Left ventricle myocardium inferior (tissue), 1 donor: Measurements from ENCODE around the gene NRG3. TPM values are rescaled to one million over a fixed set of nuclear protein-coding genes. Genes with fewer than 3 reads are reported as not detected.

Source experiments
- DNase-seq: peaks from one replicate; pipeline ENCODE4 v3.0.0-alpha.2; 2020
- H3K27ac ChIP-seq: fragments of 200-600 bp; replicated peaks from 2 replicates; pipeline ENCODE4 v1.8.0; 2021
- H3K27me3 ChIP-seq: fragments of 200-600 bp; 2 replicates; pipeline ENCODE4 v1.8.0; 2021; ENCODE audit warnings: low read depth
- H3K36me3 ChIP-seq: fragments of 200-600 bp; 2 replicates; pipeline ENCODE4 v1.8.0; 2021
- H3K4me1 ChIP-seq: fragments of 200-600 bp; 2 replicates; pipeline ENCODE4 v1.8.0; 2021
- H3K4me3 ChIP-seq: fragments of 200-600 bp; 2 replicates; pipeline ENCODE4 v1.8.0; 2021; ENCODE audit warnings: mild to moderate bottlenecking, moderate library complexity
- H3K9me3 ChIP-seq: fragments of 200-600 bp; replicated peaks from 2 replicates; pipeline ENCODE4 v1.8.0; 2021
- intact Hi-C: fragments of 100-400 bp; cut with micrococcal nuclease; formaldehyde crosslinking; loops from one replicate; pipeline ENCODE4 v1.11.0; 2022
- total RNA-seq: library from RNA; stranded (reverse); fragmentation: NEBNext Ultra II Directional; extraction: Animal tissue kit (Norgen Biotek cat#: 25700); gene quantifications from one replicate; pipeline ENCODE4 v1.2.1, GENCODE V29; 2021
- TF ChIP-seq, protein P1 (sequence below): fragments of 200-600 bp; IDR thresholded peaks from 2 replicates; pipeline ENCODE4 v1.8.0; 2021; ENCODE audit warnings: antibody characterized with exemption, mild to moderate bottlenecking, borderline replicate concordance
- donor health status: DM: no; HTN: yes; CAD: no; lungs with severe emphysema.

The NRG3 gene
- total RNA-seq, 1 donor from 2014 or later: 0.11 TPM

GRCh38 chr10:82221056-82221455, 346.1 kb downstream of the NRG3 start:
- H3K27ac ChIP-seq: no peak overlapping the region
- H3K36me3 ChIP-seq: no peaks in the 10 kb centered on the region
- no peak overlapping the region for H3K4me3 ChIP-seq
- no peaks in the 10 kb centered on the region for H3K9me3 ChIP-seq
- TF ChIP-seq, protein P1, sequence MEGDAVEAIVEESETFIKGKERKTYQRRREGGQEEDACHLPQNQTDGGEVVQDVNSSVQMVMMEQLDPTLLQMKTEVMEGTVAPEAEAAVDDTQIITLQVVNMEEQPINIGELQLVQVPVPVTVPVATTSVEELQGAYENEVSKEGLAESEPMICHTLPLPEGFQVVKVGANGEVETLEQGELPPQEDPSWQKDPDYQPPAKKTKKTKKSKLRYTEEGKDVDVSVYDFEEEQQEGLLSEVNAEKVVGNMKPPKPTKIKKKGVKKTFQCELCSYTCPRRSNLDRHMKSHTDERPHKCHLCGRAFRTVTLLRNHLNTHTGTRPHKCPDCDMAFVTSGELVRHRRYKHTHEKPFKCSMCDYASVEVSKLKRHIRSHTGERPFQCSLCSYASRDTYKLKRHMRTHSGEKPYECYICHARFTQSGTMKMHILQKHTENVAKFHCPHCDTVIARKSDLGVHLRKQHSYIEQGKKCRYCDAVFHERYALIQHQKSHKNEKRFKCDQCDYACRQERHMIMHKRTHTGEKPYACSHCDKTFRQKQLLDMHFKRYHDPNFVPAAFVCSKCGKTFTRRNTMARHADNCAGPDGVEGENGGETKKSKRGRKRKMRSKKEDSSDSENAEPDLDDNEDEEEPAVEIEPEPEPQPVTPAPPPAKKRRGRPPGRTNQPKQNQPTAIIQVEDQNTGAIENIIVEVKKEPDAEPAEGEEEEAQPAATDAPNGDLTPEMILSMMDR: no peak
- intact Hi-C loops: no loop called here
- H3K27me3 ChIP-seq: no peaks in the 10 kb centered on the region
- no peaks in the 10 kb centered on the region for H3K4me1 ChIP-seq
- DNase-seq: no peak

DNA sequence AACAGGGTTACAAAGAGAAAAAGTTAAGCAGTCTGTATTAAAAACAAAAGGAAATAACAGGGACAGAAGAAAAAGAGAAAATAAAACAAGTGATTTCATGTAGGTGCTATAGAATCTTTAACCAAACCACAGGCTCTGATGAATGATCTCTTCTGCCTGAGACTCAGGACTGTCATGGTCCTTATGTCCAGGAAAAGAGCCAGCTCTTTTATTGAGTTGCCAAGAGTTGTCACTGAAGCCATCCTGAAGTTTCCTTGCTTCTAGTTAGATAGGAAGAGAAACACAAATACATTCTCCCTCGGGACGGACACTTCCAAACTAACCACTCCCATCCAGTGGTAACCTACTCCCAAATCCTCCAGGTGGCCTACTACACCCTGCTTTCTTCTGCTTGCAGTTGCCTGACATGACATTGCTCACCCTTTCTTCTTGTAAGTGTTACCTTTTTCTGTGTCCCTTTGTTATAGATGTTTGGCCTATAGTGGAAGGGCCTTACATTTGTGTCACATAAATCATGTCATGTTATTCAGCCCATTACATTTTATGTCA, 346.7 kb downstream of the NRG3 start:
- Histone ChIP-seq H3K4me1 (no peaks in the 10 kb centered on the region), H3K9me3 (no peaks in the 10 kb centered on the region), H3K4me3 (no peak overlapping the region), H3K27me3 (no peaks in the 10 kb centered on the region), H3K36me3 (no peaks in the 10 kb centered on the region), H3K27ac (no peak overlapping the region)
- no peak for DNase-seq
- intact Hi-C loops: no loop called here
- TF ChIP-seq, protein P1: no peak

DNA sequence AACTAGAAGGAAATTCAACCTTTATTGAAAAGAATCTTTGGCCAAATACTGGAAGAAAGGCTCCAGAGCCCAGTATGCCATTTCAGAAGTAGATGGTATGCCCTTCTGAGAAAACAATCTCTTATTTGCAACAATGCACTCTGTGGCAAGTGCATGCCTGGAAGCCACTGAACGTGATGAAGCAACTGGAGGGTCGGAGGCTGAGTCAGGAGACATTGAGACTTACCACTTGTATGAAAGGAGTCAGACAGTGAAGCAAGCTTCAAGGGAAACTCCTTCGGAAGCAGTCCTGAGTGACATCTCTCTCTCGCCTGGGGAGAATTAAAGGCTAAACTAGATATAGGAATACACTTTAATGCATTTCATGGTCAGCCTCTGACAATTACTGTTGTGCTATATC, 353.7 kb downstream of the NRG3 start:
- no peak overlapping the region for H3K27ac ChIP-seq
- H3K36me3 ChIP-seq: no peaks in the 10 kb centered on the region
- H3K9me3 ChIP-seq: peaks cover 11% of the 10 kb centered on the region
- H3K27me3 ChIP-seq: no peaks in the 10 kb centered on the region
- TF ChIP-seq, protein P1: no peak
- no peaks in the 10 kb centered on the region for H3K4me1 ChIP-seq
- no peak for DNase-seq
- H3K4me3 ChIP-seq: no peak overlapping the region
- intact Hi-C loops: no loop called here

GRCh38 chr10:82234173-82234572, 359.2 kb downstream of the NRG3 start:
- TF ChIP-seq, protein P1: no peak
- intact Hi-C loops: no loop called here
- no peak overlapping the region for H3K4me3 ChIP-seq
- H3K4me1 ChIP-seq: no peaks in the 10 kb centered on the region
- peaks cover 10% of the 10 kb centered on the region for H3K9me3 ChIP-seq
- no peak overlapping the region for H3K27ac ChIP-seq
- no peaks in the 10 kb centered on the region for H3K36me3 ChIP-seq
- DNase-seq: no peak
- H3K27me3 ChIP-seq: no peaks in the 10 kb centered on the region

DNA sequence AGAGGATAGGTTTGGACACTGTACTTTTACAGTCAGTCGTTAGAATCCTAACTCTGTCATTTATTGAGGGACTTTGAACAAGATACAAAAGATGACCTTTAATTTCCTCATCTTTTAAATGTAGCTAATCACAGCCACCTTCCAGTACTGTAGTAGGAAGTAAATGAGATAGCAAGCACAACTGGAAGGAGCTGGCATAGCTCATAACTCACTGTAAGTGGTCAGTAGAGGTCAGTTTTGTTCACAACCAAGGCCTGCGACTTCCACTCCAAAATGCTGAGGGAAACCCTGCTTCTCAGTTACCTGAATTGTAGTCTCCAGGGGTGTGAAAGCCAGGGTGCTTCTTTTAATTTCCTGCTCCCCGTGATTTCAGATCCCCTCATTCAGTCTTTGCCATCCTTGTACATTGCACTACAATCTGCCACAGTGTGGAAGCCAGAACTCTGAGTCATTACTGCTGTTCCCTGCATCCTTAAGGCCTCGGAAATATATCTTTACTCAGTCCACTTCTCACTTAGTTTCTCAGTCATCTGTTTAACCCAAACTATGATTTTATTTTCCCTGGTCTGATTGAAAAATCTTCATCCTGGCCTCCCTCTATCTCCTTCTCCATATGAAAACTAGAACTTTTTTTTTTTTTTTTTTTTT, 361.2 kb downstream of the NRG3 start:
- no peak for DNase-seq
- Histone ChIP-seq H3K4me1 (no peaks in the 10 kb centered on the region), H3K4me3 (no peak overlapping the region), H3K9me3 (no peaks in the 10 kb centered on the region), H3K27me3 (no peaks in the 10 kb centered on the region), H3K27ac (no peak overlapping the region), H3K36me3 (no peaks in the 10 kb centered on the region)
- intact Hi-C loops: no loop called here
- TF ChIP-seq, protein P1: no peak
